Mesenchymal stem cell (in vitro differentiated cells and primary cell): ENCODE results near the gene LPAR6.
A peak's percentile ranks its signal among the peaks of the same experiment; 100 is the strongest.

Experiments used
- DNase-seq: peaks from one replicate; pipeline ENCODE4 v3.0.0-alpha.2; 2013
- H2AFZ ChIP-seq: one replicate; pipeline ENCODE4 v1.6.1; 2013; ENCODE audit warnings: low read depth, mild to moderate bottlenecking, control low read depth, inconsistent platforms, low read length, moderate library complexity
- H2AK5ac ChIP-seq: 2 replicates; pipeline ENCODE4 v1.6.1; 2013; ENCODE audit warnings: low read length, moderate library complexity, mild to moderate bottlenecking, inconsistent platforms; ENCODE audit not compliant: severe bottlenecking
- H2BK120ac ChIP-seq: one replicate; pipeline ENCODE4 v1.6.1; 2013; ENCODE audit warnings: low read depth, mild to moderate bottlenecking, inconsistent platforms, low read length, moderate library complexity
- H2BK12ac ChIP-seq, 2 experiments: one replicate each; pipeline ENCODE4 v1.6.1; 2013; ENCODE audit warnings: inconsistent platforms in 2 of 2, low read length in 2 of 2, mild to moderate bottlenecking in 2 of 2, moderate library complexity in 2 of 2, control low read depth in 1 of 2
- H2BK15ac ChIP-seq: one replicate; pipeline ENCODE4 v1.6.1; 2013; ENCODE audit warnings: mild to moderate bottlenecking, low read depth, inconsistent platforms; ENCODE audit not compliant: poor library complexity, severe bottlenecking
- H2BK5ac ChIP-seq: 2 replicates; pipeline ENCODE4 v1.6.1; 2013; ENCODE audit warnings: low read depth, mild to moderate bottlenecking, low read length, control low read depth, inconsistent platforms; ENCODE audit not compliant: poor library complexity, severe bottlenecking
- H3K14ac ChIP-seq, 2 experiments: one replicate each; pipeline ENCODE4 v1.6.1; 2013; ENCODE audit warnings: inconsistent platforms in 2 of 2, low read length in 2 of 2, control low read depth in 1 of 2, mild to moderate bottlenecking in 1 of 2, moderate library complexity in 1 of 2
- H3K18ac ChIP-seq, 2 experiments: one replicate each; pipeline ENCODE4 v1.6.1; 2013; ENCODE audit warnings: inconsistent platforms in 2 of 2, low read length in 2 of 2, control low read depth in 1 of 2, low read depth in 1 of 2, mild to moderate bottlenecking in 1 of 2
- H3K23ac ChIP-seq, 2 experiments: one replicate each; pipeline ENCODE4 v1.6.1; 2013; ENCODE audit warnings: inconsistent platforms in 2 of 2, low read length in 2 of 2, mild to moderate bottlenecking in 2 of 2, moderate library complexity in 2 of 2, control low read depth in 1 of 2
- H3K27ac ChIP-seq: 2 replicates; pipeline ENCODE4 v1.5.1; 2013; ENCODE audit warnings: mild to moderate bottlenecking, moderate library complexity, low read length, control low read depth, inconsistent platforms; ENCODE audit not compliant: poor library complexity, severe bottlenecking
- H3K27me3 ChIP-seq, 2 experiments: 2 replicates each; pipeline versions ENCODE4 v1.6.1 to v1.7.0; 2013; ENCODE audit warnings: low read length in 2 of 2, mild to moderate bottlenecking in 2 of 2, moderate library complexity in 2 of 2, control low read depth in 1 of 2, inconsistent platforms in 1 of 2; ENCODE audit not compliant: control insufficient read depth in 1 of 2, insufficient read depth in 1 of 2
- H3K36me3 ChIP-seq, 2 experiments: 2 replicates each; pipeline versions ENCODE4 v1.6.1 to v1.7.0; 2013; ENCODE audit warnings: low read length in 2 of 2, control low read depth in 1 of 2, inconsistent platforms in 1 of 2, low read depth in 1 of 2, mild to moderate bottlenecking in 1 of 2; ENCODE audit not compliant: insufficient read depth in 2 of 2, control insufficient read depth in 1 of 2
- H3K4ac ChIP-seq, 2 experiments: one replicate each; pipeline ENCODE4 v1.6.1; 2013; ENCODE audit warnings: inconsistent platforms in 2 of 2, low read length in 2 of 2, mild to moderate bottlenecking in 2 of 2, moderate library complexity in 2 of 2, control low read depth in 1 of 2, low read depth in 1 of 2
- H3K4me1 ChIP-seq: 2 replicates; pipeline ENCODE4 v1.6.1; 2013; ENCODE audit warnings: low read depth, low read length, control low read depth; ENCODE audit not compliant: control insufficient read depth, insufficient read depth
- H3K4me2 ChIP-seq: 2 replicates; pipeline ENCODE4 v1.6.1; 2013; ENCODE audit warnings: low read length, mild to moderate bottlenecking, inconsistent platforms; ENCODE audit not compliant: poor library complexity, severe bottlenecking
- H3K4me3 ChIP-seq, 2 experiments: 2 replicates each; pipeline versions ENCODE4 v1.5.1 to v1.7.0; 2013; ENCODE audit warnings: low read length in 2 of 2, mild to moderate bottlenecking in 2 of 2, control low read depth in 1 of 2, low read depth in 1 of 2; ENCODE audit not compliant: insufficient read depth in 1 of 2
- H3K79me1 ChIP-seq: replicated peaks from 2 replicates; pipeline ENCODE4 v1.6.1; 2013; ENCODE audit warnings: mild to moderate bottlenecking, control low read depth, low read length, inconsistent platforms; ENCODE audit not compliant: poor library complexity, severe bottlenecking
- H3K9ac ChIP-seq: 2 replicates; pipeline ENCODE4 v1.7.0; 2013; ENCODE audit warnings: mild to moderate bottlenecking, low read length, moderate library complexity
- H3K9me3 ChIP-seq: 2 replicates; pipeline ENCODE4 v1.7.0; 2013; ENCODE audit warnings: mild to moderate bottlenecking, low read length; ENCODE audit not compliant: control insufficient read depth
- H4K8ac ChIP-seq: one replicate; pipeline ENCODE4 v1.6.1; 2013; ENCODE audit warnings: inconsistent platforms, mild to moderate bottlenecking, low read length, moderate library complexity
- H4K91ac ChIP-seq: one replicate; pipeline ENCODE4 v1.6.1; 2013; ENCODE audit warnings: mild to moderate bottlenecking, low read length, inconsistent platforms
- WGBS: methylation state at CpG from one replicate; pipeline ENCODE4 v1.1.7; 2013; ENCODE audit warnings: mixed read lengths; 5-methylcytosine and 5-hydroxymethylcytosine counted together

LPAR6 gene

DNA sequence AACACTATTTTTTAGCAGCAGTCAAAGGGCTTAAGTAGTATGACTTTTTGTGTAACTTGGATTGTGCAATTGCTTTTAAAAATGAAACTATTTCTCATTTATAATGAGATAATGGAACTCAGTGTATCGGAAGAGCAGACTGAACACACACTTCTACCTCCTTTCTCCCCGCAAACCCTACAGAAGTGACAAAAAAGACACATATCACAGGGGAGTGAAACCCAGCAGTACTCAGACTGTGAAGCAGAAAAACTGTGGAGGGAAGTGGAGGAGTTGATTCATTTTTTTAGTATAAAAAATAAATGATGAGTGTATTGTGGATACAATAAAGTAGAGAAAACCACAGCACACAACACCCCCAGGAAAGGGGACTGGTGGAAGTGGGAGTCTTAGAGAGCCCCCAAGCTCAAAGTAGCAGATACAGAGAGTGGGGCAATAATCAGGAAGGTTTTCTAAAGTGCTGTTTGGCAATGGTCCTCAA, 9.7 kb downstream of the LPAR6 start:
- Histone ChIP-seq H3K27ac (no peak overlapping the region), H3K9me3 (no peaks in the 10 kb centered on the region), H4K91ac (no peak overlapping the region), H3K14ac (no peak overlapping the region), H2AK5ac (no peak overlapping the region), H2AFZ (no peak overlapping the region), H3K27me3 (no peaks in the 10 kb centered on the region), H3K23ac (no peak overlapping the region), H4K8ac (no peak overlapping the region), H3K36me3 (peaks cover 0 to 11% of the 10 kb centered on the region in 2 experiments), H2BK5ac (no peak overlapping the region), H3K79me1 (peaks cover 12% of the 10 kb centered on the region), H3K4me2 (no peak overlapping the region), H3K18ac (no peak overlapping the region), H2BK120ac (no peak overlapping the region), H3K4me1 (no peaks in the 10 kb centered on the region), H2BK15ac (no peak overlapping the region), H3K4ac (no peak overlapping the region), H2BK12ac (no peak overlapping the region), H3K9ac (peak overlapping the region; percentile 88), H3K4me3 (peak overlapping the region in 1 of 2 experiments; percentile 70)
- no CpG with 5 or more reads among the region's 2 CpGs for WGBS
- DNase-seq: peak; percentile 36

DNA sequence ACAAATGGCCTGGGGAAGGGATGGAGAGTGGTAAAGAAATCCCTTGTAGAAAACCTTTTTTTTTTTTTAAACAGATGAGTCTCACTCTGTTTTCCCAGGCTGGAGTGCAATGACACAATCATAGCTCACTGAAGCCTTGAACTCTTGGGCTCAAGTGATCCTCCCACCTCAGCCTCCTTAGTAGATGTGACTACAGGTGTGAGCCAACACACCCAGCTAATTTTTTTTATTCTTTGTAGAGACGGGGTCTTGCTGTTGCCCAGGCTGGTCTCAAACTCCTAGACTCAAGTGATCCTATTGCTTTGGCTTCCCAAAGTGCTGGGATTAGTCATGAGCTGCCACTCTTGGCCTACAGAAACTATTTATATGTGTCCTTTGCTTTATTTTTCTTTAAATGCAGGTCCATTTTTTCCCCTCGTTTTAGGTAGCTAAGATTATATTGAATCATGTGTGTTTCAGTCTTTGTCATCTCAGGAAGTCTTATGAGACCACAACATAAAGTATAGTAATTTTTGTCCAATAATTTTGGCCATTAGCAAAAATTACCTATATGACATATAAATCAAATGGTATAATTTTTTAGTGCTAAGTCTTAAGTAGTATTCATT, 10.5 kb downstream of the LPAR6 start:
- no peak overlapping the region for H3K23ac ChIP-seq
- H2BK120ac ChIP-seq: no peak overlapping the region
- H3K36me3 ChIP-seq: peaks cover 0 to 11% of the 10 kb centered on the region in 2 experiments
- no peak overlapping the region for H4K8ac ChIP-seq
- H2BK12ac ChIP-seq: no peak overlapping the region
- no peak overlapping the region for H2BK5ac ChIP-seq
- H3K4ac ChIP-seq: no peak overlapping the region
- H3K14ac ChIP-seq: no peak overlapping the region
- no peak overlapping the region for H2AFZ ChIP-seq
- no peak overlapping the region for H3K4me2 ChIP-seq
- H3K4me3 ChIP-seq: no peak overlapping the region
- H3K9me3 ChIP-seq: no peaks in the 10 kb centered on the region
- no peak overlapping the region for H2AK5ac ChIP-seq
- H2BK15ac ChIP-seq: no peak overlapping the region
- peaks cover 12% of the 10 kb centered on the region for H3K79me1 ChIP-seq
- WGBS: 90% methylated on average over 1 of the region's 2 CpGs
- H3K4me1 ChIP-seq: no peaks in the 10 kb centered on the region
- no peaks in the 10 kb centered on the region for H3K27me3 ChIP-seq
- peak overlapping the region; percentile 88 for H3K9ac ChIP-seq
- H3K18ac ChIP-seq: no peak overlapping the region
- H3K27ac ChIP-seq: no peak overlapping the region
- no peak for DNase-seq
- H4K91ac ChIP-seq: no peak overlapping the region

DNA sequence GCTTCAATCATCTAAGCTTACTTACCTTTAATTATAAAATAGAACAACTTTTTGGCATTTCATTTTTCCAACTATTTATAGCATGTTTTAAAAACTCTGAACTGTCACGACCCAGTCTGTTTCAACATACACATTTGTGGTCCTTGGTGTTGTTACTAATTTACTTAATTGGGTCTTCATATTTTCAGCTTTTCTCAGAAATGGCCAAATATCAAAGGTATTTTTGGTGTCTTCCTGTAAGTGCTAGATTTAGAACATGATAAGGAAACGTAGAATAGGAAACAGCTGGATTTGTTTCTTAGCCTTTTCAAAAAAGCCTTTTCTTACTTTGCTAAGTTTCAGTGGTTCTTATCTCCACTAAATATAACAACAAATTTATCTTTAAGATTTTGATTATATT, 11.4 kb downstream of the LPAR6 start:
- Histone ChIP-seq H3K36me3 (peaks cover 0 to 6% of the 10 kb centered on the region in 2 experiments), H3K18ac (no peak overlapping the region)

DNA sequence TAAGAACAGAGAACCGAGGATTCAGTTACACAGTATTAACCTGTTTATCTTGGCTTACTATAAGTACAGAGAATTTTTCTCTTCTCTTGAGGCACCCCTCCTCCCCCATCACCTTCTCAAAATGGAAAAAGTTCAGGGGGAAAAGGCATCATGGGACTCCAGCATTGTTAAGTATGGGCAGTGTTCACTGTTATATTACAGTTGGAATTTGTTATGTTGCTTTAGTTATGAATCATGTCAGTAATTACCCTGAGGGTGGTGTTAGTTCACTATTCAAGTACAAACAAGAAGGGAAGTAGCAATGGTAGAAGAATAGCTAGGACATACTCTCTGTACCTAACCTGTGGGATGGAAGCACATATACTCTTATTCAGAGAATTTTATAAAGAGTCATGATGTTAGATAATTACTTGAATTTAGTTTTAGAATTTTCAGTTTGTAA, 12.0 kb downstream of the LPAR6 start:
- Histone ChIP-seq H3K4ac (no peak overlapping the region), H3K79me1 (peaks cover 8% of the 10 kb centered on the region), H3K4me2 (no peak overlapping the region), H2BK12ac (no peak overlapping the region), H2BK120ac (no peak overlapping the region), H3K27me3 (no peaks in the 10 kb centered on the region), H2AFZ (no peak overlapping the region), H2AK5ac (no peak overlapping the region), H4K8ac (no peak overlapping the region), H3K14ac (no peak overlapping the region), H4K91ac (no peak overlapping the region), H3K36me3 (peaks cover 0 to 5% of the 10 kb centered on the region in 2 experiments), H2BK15ac (no peak overlapping the region), H3K18ac (no peak overlapping the region), H2BK5ac (no peak overlapping the region), H3K9me3 (peaks cover 3% of the 10 kb centered on the region), H3K4me1 (no peaks in the 10 kb centered on the region), H3K23ac (no peak overlapping the region), H3K9ac (peak overlapping the region; percentile 60), H3K27ac (no peak overlapping the region), H3K4me3 (no peak overlapping the region)
- WGBS: 60% methylated on average over 1 of the region's 1 CpG
- peak; percentile 59 for DNase-seq

More for the DNA sequence above, 11.4 kb downstream of the LPAR6 start:
- Histone ChIP-seq H4K91ac (no peak overlapping the region), H3K4me2 (no peak overlapping the region), H4K8ac (no peak overlapping the region), H3K14ac (no peak overlapping the region), H3K27me3 (no peaks in the 10 kb centered on the region), H2BK120ac (no peak overlapping the region), H3K23ac (no peak overlapping the region), H2AK5ac (no peak overlapping the region), H3K9me3 (no peaks in the 10 kb centered on the region), H3K27ac (no peak overlapping the region), H3K9ac (peak overlapping the region; percentile 60), H2AFZ (no peak overlapping the region), H2BK12ac (no peak overlapping the region), H3K79me1 (peaks cover 8% of the 10 kb centered on the region), H3K4me3 (no peak overlapping the region), H2BK5ac (no peak overlapping the region), H2BK15ac (no peak overlapping the region), H3K4ac (no peak overlapping the region), H3K4me1 (no peaks in the 10 kb centered on the region)
- DNase-seq: no peak
- WGBS: 80% methylated on average over 1 of the region's 2 CpGs
